Daoy (cell line): ENCODE measurements around the gene SLC38A3. TPM values are rescaled to one million over a fixed set of nuclear protein-coding genes. Genes with fewer than 3 reads are reported as not detected.

Source experiments
- DNase-seq: peaks from one replicate; pipeline ENCODE4 v3.0.0-alpha.2; 2015; ENCODE audit warnings: low read depth
- total RNA-seq: library from RNA; depleted of rRNA; stranded (reverse); fragments of >200 nt; shearing (Covaris generic); gene quantifications from 2 replicates; pipeline ENCODE4 v1.2.3, GENCODE V29; 2014; rRNA removed

The SLC38A3 gene
- total RNA-seq, 1 experiment from 2014 or later, result not detected

DNA sequence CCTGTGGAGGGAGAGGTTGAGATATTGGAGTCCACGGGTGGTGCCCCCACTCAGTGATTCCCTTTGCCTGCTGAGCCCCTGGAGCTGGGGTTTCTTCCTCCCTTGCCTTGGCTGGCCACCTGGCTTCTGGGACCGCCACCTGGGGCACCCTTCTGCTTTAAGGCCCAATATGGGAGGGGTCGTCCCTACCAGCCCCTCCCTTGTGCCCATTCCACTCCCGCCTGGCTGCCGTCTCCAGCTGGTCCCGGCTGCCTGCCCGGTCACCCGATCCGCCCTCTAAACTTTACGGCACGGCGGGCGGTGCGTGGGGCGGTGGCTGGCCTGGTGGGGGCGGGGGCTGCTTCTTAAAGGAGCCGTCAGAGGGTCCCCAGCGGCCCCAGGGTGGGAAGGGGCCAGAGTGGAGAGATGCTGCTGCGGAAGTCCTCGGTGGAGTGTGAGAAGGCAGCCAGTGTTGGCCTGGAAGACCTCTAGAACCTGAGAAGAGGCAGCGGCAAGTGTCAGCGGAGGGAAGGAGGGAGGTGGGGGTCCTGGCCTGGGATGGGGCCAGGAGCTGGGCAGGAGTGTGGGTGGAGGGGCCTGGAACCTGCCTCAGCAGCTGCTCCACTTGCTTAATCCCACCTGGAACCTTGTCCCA is 62.3 kb downstream of the SLC38A3 start:
- DNase-seq, result no peak

DNA sequence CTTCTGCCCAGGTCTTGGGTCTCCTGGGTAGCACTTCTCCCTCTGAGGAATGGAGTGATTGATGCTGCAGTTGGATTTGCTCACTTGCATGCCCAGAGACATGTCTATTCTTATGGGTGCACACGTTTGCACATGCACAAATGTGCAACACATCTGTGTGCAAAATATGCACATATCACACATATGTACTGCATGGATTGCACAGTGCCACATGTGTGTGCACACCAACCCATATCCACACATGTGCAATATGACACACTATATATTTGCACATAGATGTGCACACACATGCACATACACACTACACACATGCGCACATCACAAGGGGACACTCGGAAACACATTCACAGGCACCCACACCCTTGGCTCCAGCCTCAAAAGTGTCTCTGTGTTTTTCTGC is 63.2 kb downstream of the SLC38A3 start:
- DNase-seq, result no peak

DNA sequence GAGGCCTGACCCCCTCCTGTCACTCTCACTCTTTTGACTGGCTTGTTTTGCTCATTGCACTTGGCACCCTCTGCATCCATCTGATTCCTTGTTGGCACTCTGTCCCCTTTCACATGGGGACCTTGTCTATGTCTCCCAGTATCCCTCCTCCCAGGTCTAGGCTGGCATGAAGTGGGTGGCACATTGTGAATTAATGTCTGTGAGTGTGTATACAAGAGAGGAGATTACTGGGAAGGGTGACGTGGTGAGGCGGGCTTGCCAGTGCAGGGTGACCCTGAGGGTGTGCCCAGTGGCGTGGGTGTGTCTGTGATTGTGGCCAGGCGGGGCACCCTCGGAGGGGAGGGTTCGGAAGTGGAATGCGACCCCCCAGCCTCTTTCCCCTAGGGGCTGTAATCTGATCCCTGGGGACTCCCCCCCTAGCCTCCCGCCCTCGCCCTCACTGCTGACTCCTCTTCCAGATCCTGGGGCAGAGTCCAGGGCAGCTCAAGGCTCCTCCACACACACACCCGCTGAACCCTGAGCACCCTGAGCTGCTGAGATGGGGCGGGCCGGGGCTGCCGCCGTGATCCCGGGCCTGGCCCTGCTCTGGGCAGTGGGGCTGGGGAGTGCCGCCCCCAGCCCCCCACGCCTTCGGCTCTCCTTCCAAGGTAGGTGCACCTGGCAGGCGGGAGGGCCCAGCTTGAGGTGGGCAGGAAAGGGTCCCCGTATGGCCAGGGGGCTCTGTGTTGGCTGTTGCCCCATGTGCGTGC is 63.8 kb downstream of the SLC38A3 start, which contains the start of gene SEMA3B:
Gene SEMA3B, plus strand, starts transcription at position 445 of the 749 bp plus-strand sequence. Its CDS starts 94 bp downstream, at position 539.
- peak; percentile 69 for DNase-seq

DNA sequence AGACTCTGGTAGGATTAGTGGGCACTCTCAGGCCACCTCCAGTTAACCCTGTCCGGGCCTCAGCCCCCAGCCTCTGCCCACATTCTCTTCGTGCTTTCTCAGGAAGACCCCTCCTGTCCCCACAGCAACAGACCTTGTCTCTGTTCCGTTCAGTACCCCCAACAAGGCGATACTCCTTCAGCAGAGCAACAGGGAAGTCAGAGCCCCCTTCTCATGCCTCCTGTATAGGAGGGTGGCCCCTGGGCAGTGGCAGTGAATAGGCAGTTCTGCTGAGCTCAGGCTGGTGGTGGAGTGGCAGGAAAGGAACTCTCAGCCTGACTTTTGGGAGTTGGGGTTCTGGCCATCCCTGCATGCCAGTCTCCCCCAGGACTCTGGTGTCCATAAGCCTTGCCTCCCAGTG is 64.4 kb downstream of the SLC38A3 start:
- no peak for DNase-seq

DNA sequence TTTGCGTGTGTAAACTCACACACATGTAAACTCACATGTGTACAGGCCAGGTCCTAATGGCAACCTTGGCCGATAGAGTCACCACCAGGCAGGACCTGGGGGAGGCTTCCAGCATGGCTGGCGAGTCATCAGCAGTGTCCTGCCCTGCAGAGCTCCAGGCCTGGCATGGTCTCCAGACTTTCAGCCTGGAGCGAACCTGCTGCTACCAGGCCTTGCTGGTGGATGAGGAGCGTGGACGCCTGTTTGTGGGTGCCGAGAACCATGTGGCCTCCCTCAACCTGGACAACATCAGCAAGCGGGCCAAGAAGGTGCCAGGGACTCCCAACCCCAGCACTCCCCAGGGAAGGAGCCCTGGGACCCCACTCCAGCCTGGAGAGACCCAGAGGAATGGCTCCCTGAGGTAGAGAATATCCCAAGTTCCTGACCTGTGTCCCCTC is 64.9 kb downstream of the SLC38A3 start:
- peak; percentile 55 for DNase-seq

DNA sequence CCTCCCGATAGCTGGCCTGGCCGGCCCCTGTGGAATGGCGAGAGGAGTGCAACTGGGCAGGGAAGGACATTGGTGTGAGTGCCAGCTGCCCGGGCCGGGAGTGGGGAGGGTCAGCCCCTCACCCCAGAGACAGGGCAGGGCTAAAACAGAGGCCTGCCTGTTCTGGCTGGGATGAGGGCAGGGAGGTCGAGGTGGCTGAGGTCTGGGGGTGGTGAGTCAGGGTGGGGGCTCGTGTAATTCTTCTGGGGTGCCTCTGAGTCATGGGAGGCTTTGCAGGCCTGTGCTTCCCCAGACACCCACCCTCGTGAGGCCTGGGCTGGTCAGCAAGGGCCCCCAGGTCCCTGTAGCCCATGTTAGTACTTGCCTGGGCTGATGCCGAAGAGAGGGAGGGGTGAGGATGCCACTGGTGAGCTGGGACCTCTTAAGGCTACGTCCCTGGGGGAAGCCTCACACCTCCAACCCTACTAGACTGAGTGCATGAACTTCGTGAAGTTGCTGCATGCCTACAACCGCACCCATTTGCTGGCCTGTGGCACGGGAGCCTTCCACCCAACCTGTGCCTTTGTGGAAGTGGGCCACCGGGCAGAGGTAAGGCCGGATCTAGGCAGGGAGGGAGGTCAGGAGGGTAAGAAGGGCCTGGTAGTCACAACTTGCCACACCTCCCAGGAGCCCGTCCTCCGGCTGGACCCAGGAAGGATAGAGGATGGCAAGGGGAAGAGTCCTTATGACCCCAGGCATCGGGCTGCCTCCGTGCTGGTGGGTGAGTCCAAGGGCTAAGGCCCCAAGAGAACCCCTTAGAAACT is 65.6 kb downstream of the SLC38A3 start:
- DNase-seq, result no peak

Other genes starting within 250 kb of the SLC38A3 start
- gene RBM5, start 116.4 kb upstream of the SLC38A3 start, total RNA-seq, result 41.2 and 62.9 TPM in 2 replicates
- 0.51 and 1.4 TPM in 2 replicates for gene SEMA3F, start 49.9 kb upstream of the SLC38A3 start, total RNA-seq
- gene GNAT1, start 13.7 kb upstream of the SLC38A3 start, total RNA-seq, result not detected in 2 replicates
- gene GNAI2, start 30.9 kb downstream of the SLC38A3 start, total RNA-seq, result 139 and 163 TPM in 2 replicates
- 2.6 and 5.0 TPM in 2 replicates for gene SEMA3B, start 63.9 kb downstream of the SLC38A3 start, total RNA-seq
- gene LSMEM2, start 73.8 kb downstream of the SLC38A3 start, total RNA-seq, result 1.1 TPM in 1 of 2 replicates, not detected in the other
- 83.4 and 96.4 TPM in 2 replicates for gene IFRD2, start 87.2 kb downstream of the SLC38A3 start, total RNA-seq
- 2.6 and 3.7 TPM in 2 replicates for gene HYAL3, start 94.1 kb downstream of the SLC38A3 start, total RNA-seq
- 0.95 and 1.9 TPM in 2 replicates for gene NAA80, start 94.1 kb downstream of the SLC38A3 start, total RNA-seq
- gene HYAL1, start 98.3 kb downstream of the SLC38A3 start, total RNA-seq, result 0.06 TPM in 1 of 2 replicates, not detected in the other
- 23.5 and 31.0 TPM in 2 replicates for gene HYAL2, start 117.5 kb downstream of the SLC38A3 start, total RNA-seq
- 44.3 and 51.3 TPM in 2 replicates for gene TUSC2, start 123.0 kb downstream of the SLC38A3 start, total RNA-seq
- gene RASSF1, start 135.6 kb downstream of the SLC38A3 start, total RNA-seq, result 12.7 and 21.2 TPM in 2 replicates
- 0.06 and 0.17 TPM in 2 replicates for gene ZMYND10, start 140.5 kb downstream of the SLC38A3 start, total RNA-seq
- 14.7 and 20.6 TPM in 2 replicates for gene NPRL2, start 145.5 kb downstream of the SLC38A3 start, total RNA-seq
- 25.3 and 28.3 TPM in 2 replicates for gene CYB561D2, start 145.6 kb downstream of the SLC38A3 start, total RNA-seq
- gene TMEM115, start 154.2 kb downstream of the SLC38A3 start, total RNA-seq, result 26.6 and 33.9 TPM in 2 replicates